GM10847 (cell line): ENCODE data around the gene CREB3L1.

Source experiments
- POLR2A ChIP-seq: IDR thresholded peaks from 2 replicates; pipeline ENCODE4 v1.6.1; 2011; ENCODE audit not compliant: insufficient read length; ENCODE audit errors: extremely low read depth

The CREB3L1 gene

GRCh38 chr11:46259971-46260560 lies 17.4 kb upstream of the CREB3L1 start:
- no peak for TF ChIP-seq POLR2A

GRCh38 chr11:46263120-46263519 lies 14.3 kb upstream of the CREB3L1 start:
- TF ChIP-seq POLR2A: no peak

- TF ChIP-seq POLR2A: no peak
These were observed 13.4 kb upstream of the CREB3L1 start for GRCh38 chr11:46264030-46264429.

- no peak for TF ChIP-seq POLR2A
These were observed 12.5 kb upstream of the CREB3L1 start for GRCh38 chr11:46264976-46265375.

GRCh38 chr11:46265764-46266163 lies 11.7 kb upstream of the CREB3L1 start:
- no peak for TF ChIP-seq POLR2A

- TF ChIP-seq POLR2A: no peak
These were observed 9.5 kb upstream of the CREB3L1 start for GRCh38 chr11:46267930-46268329.

- no peak for TF ChIP-seq POLR2A
These were observed 6.8 kb upstream of the CREB3L1 start for GRCh38 chr11:46270684-46271083.

GRCh38 chr11:46271407-46271806 lies 6.1 kb upstream of the CREB3L1 start:
- no peak for TF ChIP-seq POLR2A

- no peak for TF ChIP-seq POLR2A
These were observed 5.3 kb upstream of the CREB3L1 start for GRCh38 chr11:46271875-46272815.

- no peak for TF ChIP-seq POLR2A
These were observed 4.5 kb upstream of the CREB3L1 start for GRCh38 chr11:46272816-46273427.

- no peak for TF ChIP-seq POLR2A
These were observed 3.8 kb upstream of the CREB3L1 start for GRCh38 chr11:46273511-46274205.

GRCh38 chr11:46275964-46276641 lies 1.4 kb upstream of the CREB3L1 start:
- TF ChIP-seq POLR2A: no peak

- TF ChIP-seq POLR2A: no peak
These were observed 195 bp upstream of the CREB3L1 start for GRCh38 chr11:46277313-46277621.

GRCh38 chr11:46278387-46279125 lies 1.1 kb downstream of the CREB3L1 start:
- no peak for TF ChIP-seq POLR2A

GRCh38 chr11:46279126-46280099 lies 2.0 kb downstream of the CREB3L1 start:
- TF ChIP-seq POLR2A: no peak
